Peyer's patch (tissue), 4 donors: ENCODE results near the gene TANGO2. TPM values are rescaled to one million over a fixed set of nuclear protein-coding genes. Genes with fewer than 3 reads are reported as not detected.

Experiments
- DNase-seq, 3 donors: peaks; one replicate each; pipeline ENCODE4 v3.0.0-alpha.2; 2017 to 2019
- H3K27ac ChIP-seq, 4 donors: fragments of 200-600 bp; sonication (generic); one replicate each; pipeline ENCODE4 v1.5.1; 2016 to 2019
- H3K27me3 ChIP-seq, 2 donors: fragments of 200-600 bp; sonication (generic); one replicate each; pipeline ENCODE4 v1.5.1; 2019
- H3K36me3 ChIP-seq, 3 donors: fragments of 200-600 bp; sonication (generic); one replicate each; pipeline ENCODE4 v1.5.1; 2016 to 2019
- H3K4me1 ChIP-seq, 4 donors: fragments of 200-600 bp; sonication (generic); one replicate each; pipeline ENCODE4 v1.5.1; 2016 to 2019
- H3K4me3 ChIP-seq, 4 donors: fragments of 200-600 bp; sonication (generic); 1 replicate in 3 of 4; 2 replicates in 1 of 4; pipeline ENCODE4 v1.5.1; 2016 to 2019; ENCODE audit warnings: mild to moderate bottlenecking in 1 of 4
- H3K9me3 ChIP-seq, 4 donors: fragments of 200-600 bp; sonication (generic); one replicate each; pipeline ENCODE4 v1.5.1; 2016 to 2019; ENCODE audit warnings: mild to moderate bottlenecking in 1 of 4
- POLR2A ChIP-seq, 2 donors: fragments of 450-650 bp; IDR thresholded peaks; one replicate each; pipeline ENCODE4 v1.5.1; 2017; ENCODE audit warnings: antibody characterized with exemption in 2 of 2, mild to moderate bottlenecking in 2 of 2, moderate library complexity in 2 of 2
- total RNA-seq, 4 donors: library from RNA; depleted of rRNA; stranded (reverse); fragments of >200 nt; gene quantifications; one replicate each; pipeline ENCODE4 v1.1.0, GENCODE V29; 2016
- TF ChIP-seq, protein P1 (sequence below), 6 experiments: fragments of 450-650 bp in 4 of 6; fragments of 200-600 bp in 2 of 6; sonication (generic) in 1 of 6; IDR thresholded peaks; one replicate each; pipeline ENCODE4 v1.5.1; 2017 to 2019; ENCODE audit warnings: antibody characterized with exemption in 6 of 6, mild to moderate bottlenecking in 3 of 6, moderate library complexity in 1 of 6

Gene TANGO2
- total RNA-seq, 4 donors from 2014 or later, result 27.2 to 45.4 (median 41.0) TPM

DNA sequence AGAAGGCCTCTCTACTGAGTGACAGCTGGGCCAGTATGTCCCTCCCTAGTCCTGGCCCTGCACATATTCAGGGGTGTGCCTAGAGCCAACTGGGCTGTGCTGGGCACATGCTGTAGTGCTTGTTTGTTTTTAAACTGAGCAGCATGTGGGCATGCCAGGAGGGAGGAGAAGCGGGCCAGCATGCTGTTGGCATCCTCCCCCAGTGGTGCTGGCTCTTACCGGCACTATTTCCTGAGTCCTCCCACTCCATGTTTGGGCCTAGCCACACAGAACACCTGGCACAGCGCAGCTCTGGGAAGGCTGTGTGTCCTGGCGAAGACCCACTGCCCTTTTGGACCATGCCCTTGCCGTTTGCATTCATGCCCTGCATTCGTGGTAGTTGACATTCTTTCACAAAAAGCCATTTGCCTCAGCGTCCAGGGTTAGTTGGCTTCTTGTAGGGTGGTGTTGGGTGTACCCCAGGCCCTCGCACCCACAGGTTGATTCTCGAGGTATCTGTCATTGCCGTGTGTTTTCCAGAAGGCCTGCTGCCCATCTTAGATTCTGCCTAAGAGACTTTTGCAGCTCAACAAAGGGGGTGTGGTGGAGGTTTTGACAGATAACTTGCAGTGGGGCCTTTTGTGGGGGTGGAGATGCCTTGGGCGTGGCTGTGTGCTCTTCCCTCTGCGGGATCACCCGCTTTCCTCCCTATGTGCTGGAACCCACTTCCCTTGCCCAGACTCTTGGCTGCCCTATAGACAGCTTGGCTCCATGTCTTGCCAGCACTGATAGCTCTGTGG, 72.7 kb downstream of the TANGO2 start:
- no peaks in the 10 kb centered on the region for H3K4me1 ChIP-seq
- TF ChIP-seq POLR2A (IDR thresholded peaks at IDR 0.05), result no peak
- TF ChIP-seq, protein P1, sequence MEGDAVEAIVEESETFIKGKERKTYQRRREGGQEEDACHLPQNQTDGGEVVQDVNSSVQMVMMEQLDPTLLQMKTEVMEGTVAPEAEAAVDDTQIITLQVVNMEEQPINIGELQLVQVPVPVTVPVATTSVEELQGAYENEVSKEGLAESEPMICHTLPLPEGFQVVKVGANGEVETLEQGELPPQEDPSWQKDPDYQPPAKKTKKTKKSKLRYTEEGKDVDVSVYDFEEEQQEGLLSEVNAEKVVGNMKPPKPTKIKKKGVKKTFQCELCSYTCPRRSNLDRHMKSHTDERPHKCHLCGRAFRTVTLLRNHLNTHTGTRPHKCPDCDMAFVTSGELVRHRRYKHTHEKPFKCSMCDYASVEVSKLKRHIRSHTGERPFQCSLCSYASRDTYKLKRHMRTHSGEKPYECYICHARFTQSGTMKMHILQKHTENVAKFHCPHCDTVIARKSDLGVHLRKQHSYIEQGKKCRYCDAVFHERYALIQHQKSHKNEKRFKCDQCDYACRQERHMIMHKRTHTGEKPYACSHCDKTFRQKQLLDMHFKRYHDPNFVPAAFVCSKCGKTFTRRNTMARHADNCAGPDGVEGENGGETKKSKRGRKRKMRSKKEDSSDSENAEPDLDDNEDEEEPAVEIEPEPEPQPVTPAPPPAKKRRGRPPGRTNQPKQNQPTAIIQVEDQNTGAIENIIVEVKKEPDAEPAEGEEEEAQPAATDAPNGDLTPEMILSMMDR (IDR thresholded peaks at IDR 0.05), result no peak
- H3K4me3 ChIP-seq, result no peak overlapping the region
- no peaks in the 10 kb centered on the region for H3K27me3 ChIP-seq
- no peaks in the 10 kb centered on the region for H3K9me3 ChIP-seq
- peaks cover 0 to 99% (median 0%) of the 10 kb centered on the region in 3 donors for H3K36me3 ChIP-seq
- H3K27ac ChIP-seq, result no peak overlapping the region
- DNase-seq, result peak in 1 of 3 donors; percentile 26

DNA sequence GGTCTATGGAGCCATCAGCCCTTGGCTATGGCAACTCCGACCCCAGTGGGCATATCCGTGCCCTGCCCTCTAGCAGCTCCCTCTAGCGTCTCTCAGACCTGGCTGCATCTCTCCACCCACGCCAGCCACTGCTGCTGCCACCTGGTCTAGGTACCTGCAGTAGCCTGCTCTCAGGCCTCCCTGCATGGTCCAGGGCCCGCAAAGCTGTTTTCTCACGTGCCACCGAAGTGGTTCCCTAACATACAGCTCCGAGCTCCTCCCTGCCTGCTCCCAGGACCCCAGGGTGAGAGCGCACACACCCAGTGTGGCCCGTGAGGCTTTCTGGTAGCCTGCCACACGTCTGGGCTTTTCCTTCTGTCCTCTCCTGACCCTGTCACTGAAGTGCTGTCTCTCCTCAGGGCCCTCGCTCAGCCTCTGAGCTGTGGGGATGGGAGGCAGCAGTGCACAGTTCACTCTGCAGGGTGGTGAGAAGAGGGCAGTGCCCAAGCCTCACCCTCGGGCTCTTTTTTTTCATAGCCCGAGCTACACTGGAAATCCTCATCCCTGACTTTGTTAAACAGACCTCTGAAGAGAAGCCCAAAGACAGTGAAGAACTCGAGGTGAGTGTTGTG, 73.4 kb downstream of the TANGO2 start:
- H3K27ac ChIP-seq, result no peak overlapping the region
- H3K4me1 ChIP-seq, result no peaks in the 10 kb centered on the region
- no peaks in the 10 kb centered on the region for H3K9me3 ChIP-seq
- peaks cover 0 to 99% (median 0%) of the 10 kb centered on the region in 3 donors for H3K36me3 ChIP-seq
- H3K27me3 ChIP-seq, result no peaks in the 10 kb centered on the region
- peak in 1 of 3 donors; percentile 35 for DNase-seq
- TF ChIP-seq, protein P1 (IDR thresholded peaks at IDR 0.05), result no peak
- H3K4me3 ChIP-seq, result no peak overlapping the region

DNA sequence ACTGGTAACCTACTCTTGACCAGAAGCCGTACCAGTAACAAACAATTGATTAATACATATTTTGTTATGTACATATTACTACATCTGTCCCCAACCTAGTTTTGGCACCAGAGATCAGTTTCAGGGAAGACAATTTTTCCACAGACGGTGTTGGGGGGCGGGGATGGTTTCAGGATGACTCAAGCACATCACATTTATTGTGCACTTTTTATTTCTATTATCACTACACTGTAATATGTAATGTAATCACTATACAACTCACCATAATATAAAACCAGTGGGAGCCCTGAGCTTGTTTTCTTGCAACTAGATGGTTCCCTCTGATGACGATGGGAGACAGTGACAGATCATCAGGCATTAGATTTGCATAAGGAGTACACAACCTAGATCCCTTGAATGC, 74.6 kb downstream of the TANGO2 start:
- H3K4me3 ChIP-seq, result no peak overlapping the region
- H3K27me3 ChIP-seq, result no peaks in the 10 kb centered on the region
- no peaks in the 10 kb centered on the region for H3K4me1 ChIP-seq
- H3K27ac ChIP-seq, result no peak overlapping the region
- TF ChIP-seq, protein P1 (IDR thresholded peaks at IDR 0.05), result no peak
- TF ChIP-seq POLR2A (IDR thresholded peaks at IDR 0.05), result no peak
- H3K9me3 ChIP-seq, result no peaks in the 10 kb centered on the region
- H3K36me3 ChIP-seq, result peaks cover 0 to 99% (median 0%) of the 10 kb centered on the region in 3 donors
- no peak for DNase-seq

DNA sequence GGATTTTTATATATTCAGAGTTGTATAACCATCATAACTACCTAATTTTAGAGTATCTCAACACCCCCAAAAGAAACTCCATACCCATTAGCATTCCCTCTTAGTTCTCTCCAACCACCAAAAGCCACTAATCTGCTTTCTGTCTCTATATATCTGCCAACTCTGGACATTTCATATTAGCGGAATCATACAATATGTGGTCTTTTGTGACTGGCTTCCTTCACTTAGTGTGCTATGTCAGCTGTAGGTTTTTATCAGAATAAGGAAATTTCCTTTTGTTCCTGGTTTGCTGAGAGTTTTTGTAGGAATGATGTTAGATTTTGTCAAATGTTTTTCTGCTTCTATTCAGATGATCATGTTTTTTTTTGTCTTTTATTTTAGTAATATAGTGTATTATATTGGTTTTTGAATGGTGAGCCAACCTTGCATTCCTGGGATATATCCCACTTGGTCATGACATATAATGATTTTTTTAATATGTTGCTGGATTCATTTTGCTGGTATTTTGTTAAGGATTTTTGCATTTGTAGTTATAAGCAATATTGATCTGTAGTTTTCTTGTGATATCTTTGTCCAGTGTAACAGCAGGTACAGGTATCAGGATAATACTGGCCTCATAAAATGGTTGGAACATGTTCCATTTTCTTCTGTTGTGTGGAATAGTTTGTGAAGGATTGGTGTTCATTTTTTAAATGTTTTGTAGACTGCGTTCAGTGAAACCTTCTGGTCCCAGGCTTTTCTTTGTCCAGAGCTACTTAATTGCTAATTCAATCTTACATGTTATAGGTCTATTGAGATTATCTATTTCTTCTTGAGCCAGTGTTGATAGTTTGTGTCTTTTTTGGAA, 75.9 kb downstream of the TANGO2 start:
- H3K36me3 ChIP-seq, result peaks cover 0 to 99% (median 0%) of the 10 kb centered on the region in 3 donors
- H3K4me3 ChIP-seq, result no peak overlapping the region
- no peak for DNase-seq
- TF ChIP-seq, protein P1 (IDR thresholded peaks at IDR 0.05), result no peak
- no peak for TF ChIP-seq POLR2A (IDR thresholded peaks at IDR 0.05)
- no peaks in the 10 kb centered on the region for H3K9me3 ChIP-seq
- no peaks in the 10 kb centered on the region for H3K4me1 ChIP-seq
- H3K27ac ChIP-seq, result no peak overlapping the region
- H3K27me3 ChIP-seq, result no peaks in the 10 kb centered on the region

DNA sequence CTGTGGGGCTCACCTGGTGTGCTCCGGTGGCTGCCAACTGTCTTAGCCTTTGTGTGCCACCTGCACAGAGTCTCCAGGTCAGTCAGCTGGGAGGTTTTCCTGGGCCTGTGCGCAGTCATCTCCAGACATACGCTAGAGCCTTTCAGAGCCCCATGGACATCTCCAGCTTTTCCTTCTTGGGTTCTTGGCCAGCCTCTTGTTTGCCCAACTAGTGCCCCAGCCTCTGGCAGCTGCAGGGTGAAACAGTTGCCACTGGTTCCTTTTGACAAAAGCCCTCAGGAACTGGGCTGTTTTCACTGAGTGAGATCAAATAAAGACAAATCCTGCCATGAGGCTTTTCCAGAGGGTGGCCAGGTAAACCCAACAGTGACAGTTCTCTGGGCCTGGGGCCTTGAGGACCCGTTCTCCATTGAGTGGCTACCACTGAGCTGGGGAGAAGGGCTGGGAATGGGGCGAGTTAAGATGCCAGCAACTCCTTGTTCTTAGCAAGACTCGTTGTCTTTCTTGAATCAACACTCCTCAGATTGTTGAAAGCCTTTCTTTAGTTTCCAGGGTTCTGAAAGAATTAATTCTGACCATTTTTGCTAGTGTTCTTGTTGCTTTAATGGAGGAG, 78.3 kb downstream of the TANGO2 start:
- H3K36me3 ChIP-seq, result peaks cover 0 to 88% (median 0%) of the 10 kb centered on the region in 3 donors

More for the DNA sequence above, 78.3 kb downstream of the TANGO2 start:
- Histone ChIP-seq H3K4me1 (no peaks in the 10 kb centered on the region), H3K9me3 (no peaks in the 10 kb centered on the region), H3K27me3 (no peaks in the 10 kb centered on the region), H3K4me3 (no peak overlapping the region), H3K27ac (no peak overlapping the region)
- TF ChIP-seq, protein P1 (IDR thresholded peaks at IDR 0.05), result no peak
- no peak for TF ChIP-seq POLR2A (IDR thresholded peaks at IDR 0.05)
- no peak for DNase-seq
